Cardiac fibroblast (primary cell): ENCODE results near the gene PRKN.
A peak's percentile ranks its signal among the peaks of the same experiment; 100 is the strongest.

ENCODE experiments used
- DNase-seq, 2 donors: peaks; one replicate each; pipeline versions ENCODE4 v3.0.0 to v3.0.0-alpha.2; 2010; ENCODE audit warnings: low read depth in 2 of 2
- H3K4me3 ChIP-seq, 2 donors: replicated peaks in 1 of 2; 1 replicate in 1 of 2; 2 replicates in 1 of 2; pipeline ENCODE4 v1.5.1; 2011; ENCODE audit warnings: low read depth in 2 of 2, low read length in 2 of 2, mild to moderate bottlenecking in 2 of 2, moderate library complexity in 1 of 2
- CTCF ChIP-seq: IDR thresholded peaks from one replicate; pipeline ENCODE4 v1.5.1; 2011; ENCODE audit warnings: low read depth, mild to moderate bottlenecking, low read length, inconsistent platforms

The PRKN gene

GRCh38 chr6:161395716-161396231, 1331.8 kb downstream of the PRKN start:
- H3K4me3 ChIP-seq = no peak overlapping the region
- no peak for TF ChIP-seq CTCF
- no peak for DNase-seq

GRCh38 chr6:161394437-161394836, 1333.1 kb downstream of the PRKN start:
- TF ChIP-seq CTCF = no peak
- no peak overlapping the region for H3K4me3 ChIP-seq
- DNase-seq = no peak

- peak; percentile 91 to 94 for DNase-seq
- H3K4me3 ChIP-seq = no peak overlapping the region
- peak; percentile 69 for TF ChIP-seq CTCF
Measured at GRCh38 chr6:161393839-161394364, 1333.7 kb downstream of the PRKN start.

GRCh38 chr6:161393292-161393691, 1334.3 kb downstream of the PRKN start:
- DNase-seq = no peak
- TF ChIP-seq CTCF = no peak
- H3K4me3 ChIP-seq = no peak overlapping the region

GRCh38 chr6:161389756-161390155, 1337.8 kb downstream of the PRKN start:
- no peak for TF ChIP-seq CTCF
- H3K4me3 ChIP-seq = no peak overlapping the region
- DNase-seq = no peak

- DNase-seq = no peak
- no peak for TF ChIP-seq CTCF
Measured at GRCh38 chr6:161383951-161384350, 1343.6 kb downstream of the PRKN start.

More at GRCh38 chr6:161383951-161384350, 1343.6 kb downstream of the PRKN start:
- H3K4me3 ChIP-seq = no peak overlapping the region
